ENCODE data around the gene KCNJ9. TPM values are rescaled to one million over a fixed set of nuclear protein-coding genes. Genes with fewer than 3 reads are reported as not detected.

The KCNJ9 gene
- total and polyA plus RNA-seq, 2 of the 13 experiments (the other 11 are each of a cell fraction or from before 2014, with no cell fraction given) = not detected

- 3% methylated on average over 4 of the region's 4 CpGs for WGBS (ENCODE audit: low lambda C conversion rate)
- CTCF ChIA-PET (ENCODE audit: low intra/inter-chr PET ratio, low total read pairs) = no interaction called here
- peak overlapping the region; percentile 25 for H2AFZ ChIP-seq (ENCODE audit: low read length)
- POLR2A ChIA-PET = no interaction called here
- H3K4me2 ChIP-seq (ENCODE audit: low read depth, low read length) = peak overlapping the region; percentile 56
- peak; percentile 80 for DNase-seq (ENCODE audit: low spot score)
- peaks cover 73% of the 10 kb centered on the region for H3K4me1 ChIP-seq (ENCODE audit: insufficient read depth, low read length)
- no peaks in the 10 kb centered on the region for H3K9me3 ChIP-seq (ENCODE audit: low read length)
- no peak for FAIRE-seq
- no peaks in the 10 kb centered on the region; a peak in 1 of 5 replicates for H3K36me3 ChIP-seq (replicated peaks in 1 of 2; ENCODE audit: control insufficient read depth in 1 of 2, insufficient read depth in 2 of 2, low read length in 2 of 2)
- no peak overlapping the region for H3K9ac ChIP-seq (ENCODE audit: insufficient read depth, low read depth, low read length)
- ATAC-seq = no peak
- H3K27ac ChIP-seq (ENCODE audit: extremely low read length, insufficient read depth, low read length) = peak overlapping the region; percentile 5
- intact Hi-C loops (cut with micrococcal nuclease; ENCODE audit: unreplicated experiment) (loop anchor here (5.0 kb wide), 1 partner anchor 138 kb away; no protein-coding TSS in a partner anchor), in situ Hi-C loops (cut with HindIII; ENCODE audit: extremely low pct_ligation_motif_present, low pct_unique_long_range_greater_than_20kb) (no loop called here)
- no peaks in the 10 kb centered on the region for H3K79me2 ChIP-seq (ENCODE audit: insufficient read depth, low read length)
- H4K20me1 ChIP-seq (ENCODE audit: insufficient read depth, low read length) = no peaks in the 10 kb centered on the region
- no TSS peak for BruUV-seq (replicated peaks)
- no peak overlapping the region for H3K4me3 ChIP-seq (replicated peaks in 1 of 3; ENCODE audit: insufficient read depth in 1 of 3, low read depth in 2 of 3, low read length in 3 of 3)
- H3K27me3 ChIP-seq (ENCODE audit: control insufficient read depth in 1 of 2, insufficient read depth in 2 of 2, low read length in 2 of 2) = no peaks in the 10 kb centered on the region; a peak in 1 of 5 replicates
- peak; percentile 30; the same call in 1 of the 2 replicates for TF ChIP-seq TCF7 (IDR thresholded peaks at IDR 0.05; ENCODE audit: low read depth)
- TF ChIP-seq ZNF629 (CRISPR knock-in tag; conservative IDR thresholded peaks at IDR 0.05) = 0 out of 2 replicates have a peak, but pooled peaks have one; percentile 17
- no peak for TF ChIP-seq SOX6 (IDR thresholded peaks at IDR 0.05)
- TF ChIP-seq SOX6 (CRISPR knock-in tag; IDR thresholded peaks at IDR 0.05) = no peak
- TF ChIP-seq MED1 (CRISPR knock-in tag; IDR thresholded peaks at IDR 0.05) = 0 out of 2 replicates have a peak, but pooled peaks have one; percentile 19
- TF ChIP-seq ZFP36L1 (CRISPR knock-in tag; IDR thresholded peaks at IDR 0.05) = no peak
- TF ChIP-seq SAP130 (CRISPR knock-in tag; IDR thresholded peaks at IDR 0.05; ENCODE audit: low read depth) = peak; percentile 30; the same call in 1 of the 2 replicates
- TF ChIP-seq HNF4A (CRISPR knock-in tag; IDR thresholded peaks at IDR 0.05) = peak; percentile 72
- peak; percentile 75 for TF ChIP-seq NCOA2 (CRISPR knock-in tag; IDR thresholded peaks at IDR 0.05)
- no peak for TF ChIP-seq KLF11 (CRISPR knock-in tag; IDR thresholded peaks at IDR 0.05)
- TF ChIP-seq BCL6 (CRISPR knock-in tag; IDR thresholded peaks at IDR 0.05) = peak; percentile 73
- no peak for TF ChIP-seq ETV6 (CRISPR knock-in tag; conservative IDR thresholded peaks at IDR 0.05)
- TF ChIP-seq ARID5B (CRISPR knock-in tag; IDR thresholded peaks at IDR 0.05) = 0 out of 2 replicates have a peak, but pooled peaks have one; percentile 11
- no peak for TF ChIP-seq CSRNP2 (CRISPR knock-in tag; conservative IDR thresholded peaks at IDR 0.05; ENCODE audit: low read depth)
- peak; percentile 29; the same call in 1 of the 2 replicates for TF ChIP-seq NCOR1 (IDR thresholded peaks at IDR 0.05; ENCODE audit: borderline replicate concordance, low read length)
- no peak for TF ChIP-seq BORCS8-MEF2B (CRISPR knock-in tag; IDR thresholded peaks at IDR 0.05)
- 0 out of 2 replicates have a peak, but pooled peaks have one; percentile 34 for TF ChIP-seq THRA (CRISPR knock-in tag; IDR thresholded peaks at IDR 0.05; ENCODE audit: borderline replicate concordance)
- TF ChIP-seq RXRB (CRISPR knock-in tag; IDR thresholded peaks at IDR 0.05; ENCODE audit: borderline replicate concordance) = peak; percentile 9; the same call in 1 of the 2 replicates
- TF ChIP-seq HNF4G (IDR thresholded peaks at IDR 0.05; ENCODE audit: borderline replicate concordance, low read depth, low read length) = peak; percentile 29; the same call in 1 of the 2 replicates
- TF ChIP-seq HNF4G (CRISPR knock-in tag; IDR thresholded peaks at IDR 0.05; ENCODE audit: borderline replicate concordance, low read depth) = no peak
- no peak for TF ChIP-seq ZNF616 (CRISPR knock-in tag; IDR thresholded peaks at IDR 0.05; ENCODE audit: low read depth)
Measured at GRCh38 chr1:160074865-160075264, 6.5 kb upstream of the KCNJ9 start.
